ENCODE data around the gene IQGAP2.
"Not testable (repeated sequence)": the region's sequence is repeated elsewhere in the genome, so short reads cannot be mapped to it uniquely, and the experiment has no call there.

Gene IQGAP2

DNA sequence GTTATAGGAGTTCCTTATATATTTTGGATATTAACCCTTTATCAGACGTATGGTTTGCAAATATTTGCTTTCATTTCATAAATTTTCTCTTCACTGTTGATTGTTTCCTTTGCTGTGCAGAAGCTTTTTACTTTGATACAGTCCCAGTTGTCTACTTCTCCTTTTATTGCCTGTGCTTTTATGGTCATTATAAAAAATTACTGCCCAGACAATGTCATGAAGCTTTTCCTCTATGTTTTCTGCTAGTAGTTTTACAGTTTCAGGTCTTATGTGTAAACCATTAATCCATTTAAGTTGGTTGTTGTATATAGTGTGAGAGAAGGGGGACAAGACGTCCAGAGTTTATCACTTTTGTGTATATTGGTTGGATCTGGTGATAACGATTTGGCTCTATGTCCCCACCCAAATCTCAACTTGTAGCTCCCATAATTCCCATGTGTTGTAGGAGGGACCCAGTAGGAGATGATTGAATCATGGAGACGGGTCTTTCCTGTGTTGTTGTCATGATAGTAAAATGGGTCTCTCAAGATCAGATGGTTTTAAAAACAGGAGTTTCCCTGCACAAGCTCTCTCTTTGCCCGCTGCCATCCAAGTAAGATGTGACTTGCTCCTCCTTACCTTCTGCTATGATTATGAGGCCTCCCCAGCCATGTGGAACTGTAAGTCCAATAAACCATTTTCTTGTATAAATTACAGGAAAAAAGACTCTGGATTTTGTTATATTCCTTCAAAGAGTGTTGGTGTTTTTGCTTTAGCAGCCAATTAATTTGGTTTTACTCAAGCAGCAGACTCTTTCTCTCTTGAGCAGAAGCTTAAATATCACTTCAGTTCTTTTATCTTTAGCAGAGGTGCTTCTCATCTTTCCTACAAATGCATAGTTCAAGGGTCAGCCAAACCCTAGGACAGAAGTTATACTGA, 326.5 kb downstream of the IQGAP2 start:
- no peak for DNase-seq

DNA sequence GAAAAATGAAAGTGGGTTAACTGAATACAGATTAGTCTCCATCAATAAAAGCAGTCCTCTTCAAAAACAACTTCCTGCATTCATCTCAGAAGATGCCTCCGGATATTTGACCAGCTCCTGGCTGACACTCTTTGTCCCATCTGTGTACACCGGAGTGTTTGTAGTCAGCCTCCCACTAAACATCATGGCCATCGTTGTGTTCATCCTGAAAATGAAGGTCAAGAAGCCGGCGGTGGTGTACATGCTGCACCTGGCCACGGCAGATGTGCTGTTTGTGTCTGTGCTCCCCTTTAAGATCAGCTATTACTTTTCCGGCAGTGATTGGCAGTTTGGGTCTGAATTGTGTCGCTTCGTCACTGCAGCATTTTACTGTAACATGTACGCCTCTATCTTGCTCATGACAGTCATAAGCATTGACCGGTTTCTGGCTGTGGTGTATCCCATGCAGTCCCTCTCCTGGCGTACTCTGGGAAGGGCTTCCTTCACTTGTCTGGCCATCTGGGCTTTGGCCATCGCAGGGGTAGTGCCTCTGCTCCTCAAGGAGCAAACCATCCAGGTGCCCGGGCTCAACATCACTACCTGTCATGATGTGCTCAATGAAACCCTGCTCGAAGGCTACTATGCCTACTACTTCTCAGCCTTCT, 329.4 kb downstream of the IQGAP2 start:
- no peak for DNase-seq

GRCh38 chr5:76733049-76733417, 329.9 kb downstream of the IQGAP2 start:
- DNase-seq = peak; percentile 12

GRCh38 chr5:76735762-76736545, 332.9 kb downstream of the IQGAP2 start:
- DNase-seq = no peak

DNA sequence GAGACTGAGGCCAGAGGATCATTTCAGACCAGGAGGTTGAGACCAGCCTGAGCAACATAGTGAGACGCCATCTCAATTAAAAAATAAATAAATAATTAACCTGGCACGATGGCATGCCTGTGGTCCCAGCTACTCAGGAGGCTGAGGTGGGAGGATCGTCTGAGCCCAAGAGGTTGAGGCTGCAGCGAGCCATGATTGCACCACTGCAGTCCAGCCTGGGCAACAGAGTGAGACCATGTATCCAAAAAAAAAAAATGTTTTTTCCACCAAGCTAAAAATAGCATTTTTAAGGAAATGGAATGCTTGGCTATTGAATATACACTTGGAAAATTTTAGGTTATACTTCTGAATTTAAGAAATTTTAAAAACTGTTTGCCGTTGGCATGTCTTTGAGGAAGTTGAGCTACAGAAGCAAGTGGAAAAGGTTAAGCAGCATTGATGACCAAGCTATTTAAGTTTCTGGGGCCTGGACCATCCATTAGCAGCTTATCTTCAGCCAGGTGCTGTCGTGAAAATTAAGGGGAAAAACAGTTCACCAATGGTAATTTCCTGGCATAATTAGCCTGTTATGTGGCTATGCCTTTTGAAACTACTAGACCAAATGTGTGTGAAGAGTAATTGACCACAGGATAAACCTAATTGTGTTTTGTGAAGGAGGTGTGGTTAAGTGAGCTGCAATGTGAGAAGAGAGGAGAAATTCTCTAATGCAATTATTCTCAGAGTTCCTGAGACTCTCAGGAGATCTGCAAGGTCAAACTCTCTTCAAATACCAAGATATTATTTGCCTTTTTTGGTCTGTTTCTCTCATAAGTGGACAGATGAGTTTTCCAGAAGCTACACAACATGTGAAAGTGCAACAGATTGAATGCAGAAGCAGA, 333.8 kb downstream of the IQGAP2 start:
- no peak for DNase-seq

- DNase-seq = no peak
These were observed 334.8 kb downstream of the IQGAP2 start for GRCh38 chr5:76737846-76738245.

- not testable (repeated sequence) for DNase-seq
These were observed 338.4 kb downstream of the IQGAP2 start for GRCh38 chr5:76741506-76741905.

DNA sequence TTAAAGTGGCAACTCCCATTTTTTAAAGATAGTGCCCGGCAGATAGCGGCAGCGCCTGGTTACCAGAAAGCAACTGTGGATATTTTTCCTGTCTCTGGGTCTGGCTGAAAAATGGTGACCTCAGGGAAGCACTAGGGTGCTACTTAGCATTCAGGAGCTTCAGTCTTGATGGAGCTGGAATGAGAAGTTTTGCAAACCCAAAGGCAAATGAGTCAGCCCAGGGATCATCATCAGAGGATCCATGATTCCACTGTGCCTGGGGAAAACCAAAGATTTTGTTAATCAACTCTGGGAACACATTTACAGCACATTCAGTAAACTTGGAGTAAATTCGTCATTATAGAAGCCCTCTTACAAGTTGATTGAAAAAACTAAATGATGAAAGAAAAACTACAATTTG, 339.5 kb downstream of the IQGAP2 start:
- no peak for DNase-seq

DNA sequence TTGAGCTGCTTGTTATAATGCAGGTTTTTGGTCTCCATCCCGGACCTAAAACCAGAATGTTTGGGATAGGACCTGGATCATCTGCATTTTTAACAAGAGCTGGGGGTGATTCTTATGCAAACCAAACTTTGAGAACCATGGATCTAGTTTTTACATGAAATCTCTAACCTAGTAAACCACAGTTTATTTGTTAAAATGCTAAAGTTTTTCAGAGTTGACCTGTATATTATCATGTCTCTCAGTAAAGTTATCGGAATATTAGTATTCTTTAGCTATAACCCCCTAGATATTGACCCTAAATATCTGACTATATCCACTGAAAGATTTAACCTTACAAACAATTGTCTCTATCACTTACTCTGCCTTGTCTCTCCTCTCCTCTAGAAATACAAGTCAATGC, 341.5 kb downstream of the IQGAP2 start:
- no peak for DNase-seq

DNA sequence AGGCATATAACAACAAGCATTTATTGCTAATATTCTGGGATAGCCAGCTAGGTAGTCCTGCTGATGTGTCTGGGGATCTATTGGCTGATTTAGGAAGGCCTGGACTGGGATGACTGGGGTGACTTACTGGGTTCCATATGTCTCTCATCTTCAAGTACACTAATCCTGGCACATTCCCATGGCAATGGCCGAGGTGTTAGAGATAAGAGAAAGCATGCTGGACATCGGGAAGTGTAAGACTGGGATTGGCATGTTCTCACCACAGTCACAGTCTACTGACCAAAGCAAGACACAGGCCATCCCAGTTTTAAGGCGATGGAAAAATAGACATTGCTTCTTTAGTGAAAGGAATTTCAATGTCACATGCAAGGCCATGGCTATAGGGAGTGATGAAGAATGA, 342.6 kb downstream of the IQGAP2 start:
- DNase-seq = no peak

DNA sequence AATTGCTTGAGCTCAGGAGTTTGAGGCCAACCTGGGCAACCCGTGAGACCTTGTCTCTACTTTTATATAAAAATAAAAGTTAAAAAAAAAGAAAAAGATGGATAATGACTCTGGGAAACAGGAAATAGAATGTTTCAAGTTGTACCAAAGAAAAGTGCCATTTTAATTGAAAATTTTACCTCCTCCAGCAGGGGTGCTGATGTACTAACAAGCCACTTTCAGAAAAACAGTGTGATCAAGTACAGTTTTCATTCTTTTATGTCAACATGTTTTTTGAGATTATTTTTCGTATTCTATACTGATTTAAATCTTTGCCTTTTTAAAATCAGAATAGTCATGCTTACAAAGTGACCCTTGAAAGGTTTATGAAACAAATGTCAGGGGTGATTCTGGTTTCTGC, 343.6 kb downstream of the IQGAP2 start:
- DNase-seq = no peak

DNA sequence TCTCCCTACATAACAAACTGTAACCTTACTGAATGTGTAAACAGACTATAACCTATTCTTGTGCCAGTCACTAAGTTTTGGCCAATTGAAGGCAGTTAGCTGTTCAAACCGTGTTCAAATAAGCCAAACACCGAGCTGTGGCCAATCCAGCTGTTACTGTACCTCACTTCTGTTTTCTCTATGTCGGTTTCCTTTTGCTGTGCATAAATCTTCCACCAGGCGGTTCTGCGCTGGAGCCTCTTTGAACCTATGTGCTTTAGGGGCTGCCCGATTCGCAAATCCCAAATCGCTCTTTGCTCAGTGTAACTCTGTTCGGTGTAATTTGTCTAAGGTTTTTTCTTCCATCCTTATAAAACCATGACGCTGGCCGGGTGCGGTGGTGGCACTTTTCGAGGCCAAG, 344.6 kb downstream of the IQGAP2 start:
- DNase-seq = no peak

GRCh38 chr5:76751291-76751690, 348.2 kb downstream of the IQGAP2 start:
- DNase-seq = no peak

- DNase-seq = no peak
These were observed 351.6 kb downstream of the IQGAP2 start for GRCh38 chr5:76754668-76755078.

GRCh38 chr5:76755779-76756637, 352.9 kb downstream of the IQGAP2 start:
- DNase-seq = no peak

GRCh38 chr5:76757049-76757448, 354.0 kb downstream of the IQGAP2 start:
- no peak for DNase-seq
